Muscle of leg (tissue), 11 donors: ENCODE results near the gene BCL11B. TPM values are rescaled to one million over a fixed set of nuclear protein-coding genes. Genes with fewer than 3 reads are reported as not detected.

Experiments used
- DNase-seq: peaks from one replicate; pipeline ENCODE4 v3.0.0; 2013
- H3K27ac ChIP-seq: one replicate; pipeline ENCODE4 v1.5.1; 2013; ENCODE audit warnings: mild to moderate bottlenecking, low read length, control low read depth
- H3K27me3 ChIP-seq: one replicate; pipeline ENCODE4 v1.6.1; 2013; ENCODE audit warnings: low read length; ENCODE audit not compliant: control insufficient read depth, insufficient read depth
- H3K36me3 ChIP-seq: one replicate; pipeline ENCODE4 v1.6.1; 2013; ENCODE audit warnings: low read length; ENCODE audit not compliant: control insufficient read depth, insufficient read depth
- H3K4me1 ChIP-seq: one replicate; pipeline ENCODE4 v1.6.1; 2013; ENCODE audit warnings: low read length; ENCODE audit not compliant: control insufficient read depth, insufficient read depth
- H3K4me3 ChIP-seq: one replicate; pipeline ENCODE4 v1.5.1; 2013; ENCODE audit warnings: low read length, control low read depth
- H3K9me3 ChIP-seq: replicated peaks from 2 replicates; pipeline ENCODE4 v1.6.1; 2013; ENCODE audit warnings: low read depth, low read length; ENCODE audit not compliant: control insufficient read depth
- WGBS: methylation state at CpG from one replicate; pipeline ENCODE4 v1.1.5; 2013; ENCODE audit warnings: missing lambda C conversion rate; ENCODE audit not compliant: insufficient coverage; 5-methylcytosine and 5-hydroxymethylcytosine counted together
- polyA plus RNA-seq, 8 donors: library from polyadenylated mRNA; unstranded; fragments of 120-200 nt; gene quantifications; one replicate each; pipeline versions ENCODE4 v1.2.1 to v1.2.3, GENCODE V29; 2013; ENCODE audit warnings: inconsistent platforms in 1 of 8, low replicate concordance in 1 of 8; ENCODE audit not compliant: insufficient read length in 8 of 8, insufficient read depth in 1 of 8
- total RNA-seq: library from RNA; stranded (reverse); fragments of 120-200 nt; gene quantifications from one replicate; pipeline ENCODE4 v1.2.4, GENCODE V29; 2013

Gene BCL11B
- total and polyA plus RNA-seq, 9 donors, result 0.89 to 6.3 (median 1.4) TPM

DNA sequence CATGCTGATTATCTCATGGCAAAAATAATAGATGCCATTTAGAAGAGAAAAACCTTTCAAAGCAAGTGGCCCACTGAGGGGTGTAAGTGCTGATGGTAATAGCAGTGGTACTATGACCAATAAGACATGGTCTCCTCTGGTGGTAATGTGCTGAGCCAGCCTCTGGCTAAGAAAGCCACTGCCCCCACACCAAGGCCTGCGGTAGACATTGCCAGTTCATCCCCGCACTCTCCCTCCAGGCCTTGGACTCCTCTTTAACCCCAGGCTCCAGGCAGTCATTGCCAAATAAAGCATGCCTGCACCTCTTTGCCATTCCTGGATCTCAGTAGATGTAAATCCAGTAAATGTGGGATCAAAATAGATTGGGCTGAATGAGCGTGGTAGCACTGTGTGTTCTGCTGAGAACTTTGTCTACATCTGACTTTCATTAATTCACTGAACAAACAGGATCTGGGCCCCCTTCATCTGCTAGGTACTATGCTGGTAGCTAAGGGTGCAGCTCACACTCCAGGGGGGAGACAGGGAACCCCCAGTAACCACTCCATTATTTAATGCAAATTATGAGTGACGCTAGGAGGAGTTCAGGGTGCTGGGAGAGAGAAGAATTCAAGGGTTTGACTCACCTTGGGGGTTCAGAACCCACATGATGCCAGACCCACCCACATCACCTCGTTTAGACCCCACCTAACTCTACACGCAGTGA is 89.3 kb downstream of the BCL11B start:
- Histone ChIP-seq H3K36me3 (no peaks in the 10 kb centered on the region), H3K27me3 (peaks cover 8% of the 10 kb centered on the region), H3K4me3 (no peak overlapping the region), H3K27ac (no peak overlapping the region), H3K9me3 (no peaks in the 10 kb centered on the region), H3K4me1 (no peaks in the 10 kb centered on the region)
- no CpG with 5 or more reads among the region's 6 CpGs for WGBS
- no peak for DNase-seq

DNA sequence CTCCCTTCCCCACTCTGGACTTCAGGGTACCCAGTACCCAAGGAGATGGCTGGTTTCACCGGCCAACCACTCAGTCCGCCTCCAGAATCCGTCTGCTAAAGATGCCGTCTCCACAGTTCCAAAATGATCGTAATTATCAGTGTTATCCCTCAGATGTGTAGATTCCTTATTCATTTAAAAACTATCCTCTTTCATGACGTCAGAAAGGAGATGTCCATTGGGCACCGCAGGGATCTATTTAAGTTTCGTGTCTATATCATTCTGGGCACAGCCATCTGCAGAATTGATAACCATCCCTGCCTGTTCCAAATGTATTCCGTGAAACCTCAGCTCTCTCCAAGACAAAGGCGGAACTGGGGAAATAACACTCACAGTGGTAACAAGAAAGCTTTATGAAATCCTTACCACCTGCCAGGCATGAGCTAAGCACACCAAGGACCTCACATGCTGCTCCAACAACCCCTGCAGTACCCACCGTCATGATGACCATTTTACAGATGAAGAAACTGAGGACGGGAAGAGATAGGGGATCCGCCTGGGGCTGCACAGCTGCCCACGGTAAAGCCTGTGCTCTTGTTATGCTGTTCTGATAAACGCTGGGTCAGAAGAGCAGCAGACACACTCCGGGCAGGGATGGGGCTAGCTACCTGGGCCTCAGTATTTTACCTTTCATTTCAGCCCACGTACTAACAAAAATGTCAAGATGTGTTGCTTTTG is 90.0 kb downstream of the BCL11B start:
- DNase-seq, result no peak
- Histone ChIP-seq H3K9me3 (no peaks in the 10 kb centered on the region), H3K27me3 (peaks cover 1% of the 10 kb centered on the region), H3K27ac (no peak overlapping the region), H3K36me3 (no peaks in the 10 kb centered on the region), H3K4me1 (peaks cover 5% of the 10 kb centered on the region), H3K4me3 (no peak overlapping the region)
- 90% methylated on average over 12 of the region's 17 CpGs for WGBS

DNA sequence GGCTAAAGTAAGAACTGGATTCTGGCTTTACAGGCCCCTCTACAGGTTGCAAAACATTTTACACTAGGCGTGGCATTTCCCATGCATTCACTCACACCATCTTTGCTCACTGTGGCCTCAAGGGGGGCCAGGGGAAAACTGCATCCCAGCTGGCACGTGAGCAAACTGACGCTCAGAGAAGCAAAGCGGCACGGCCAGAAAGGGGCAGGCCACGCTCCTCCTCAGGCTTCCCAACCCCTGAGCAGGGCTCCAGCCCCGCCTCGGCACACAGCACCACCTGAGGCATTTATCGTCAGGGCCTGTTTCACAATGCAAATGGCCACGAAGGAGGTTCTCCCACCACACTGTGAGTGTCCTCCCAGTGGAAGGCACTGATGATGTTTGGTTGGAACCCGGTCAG is 90.8 kb downstream of the BCL11B start:
- no peaks in the 10 kb centered on the region for H3K36me3 ChIP-seq
- H3K9me3 ChIP-seq, result no peaks in the 10 kb centered on the region
- 78% methylated on average over 10 of the region's 11 CpGs for WGBS
- peaks cover 5% of the 10 kb centered on the region for H3K4me1 ChIP-seq
- no peak for DNase-seq
- no peak overlapping the region for H3K4me3 ChIP-seq
- no peaks in the 10 kb centered on the region for H3K27me3 ChIP-seq
- no peak overlapping the region for H3K27ac ChIP-seq

DNA sequence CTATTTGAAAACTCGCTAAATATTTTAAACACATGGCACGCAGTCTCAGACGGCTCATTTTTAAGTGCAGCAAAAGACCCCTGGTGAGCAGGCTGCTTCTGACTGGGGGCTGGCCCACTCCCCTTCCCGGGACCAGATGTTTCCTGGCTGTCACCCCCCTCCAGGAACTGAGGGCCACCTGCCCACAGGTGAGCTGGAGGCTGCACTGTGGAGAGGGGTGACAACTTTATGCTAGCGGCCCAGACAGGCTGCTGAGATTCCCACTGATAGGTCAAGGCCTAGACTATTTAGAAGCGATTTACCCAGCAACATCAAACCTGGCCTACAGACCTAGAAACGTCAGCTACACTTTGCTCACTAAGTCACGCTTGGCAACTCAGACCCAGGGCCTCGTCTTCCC is 92.1 kb downstream of the BCL11B start:
- Histone ChIP-seq H3K27me3 (no peaks in the 10 kb centered on the region), H3K4me3 (no peak overlapping the region), H3K27ac (no peak overlapping the region), H3K4me1 (peaks cover 5% of the 10 kb centered on the region), H3K9me3 (no peaks in the 10 kb centered on the region), H3K36me3 (no peaks in the 10 kb centered on the region)
- WGBS, result 64% methylated on average over 6 of the region's 9 CpGs
- no peak for DNase-seq

DNA sequence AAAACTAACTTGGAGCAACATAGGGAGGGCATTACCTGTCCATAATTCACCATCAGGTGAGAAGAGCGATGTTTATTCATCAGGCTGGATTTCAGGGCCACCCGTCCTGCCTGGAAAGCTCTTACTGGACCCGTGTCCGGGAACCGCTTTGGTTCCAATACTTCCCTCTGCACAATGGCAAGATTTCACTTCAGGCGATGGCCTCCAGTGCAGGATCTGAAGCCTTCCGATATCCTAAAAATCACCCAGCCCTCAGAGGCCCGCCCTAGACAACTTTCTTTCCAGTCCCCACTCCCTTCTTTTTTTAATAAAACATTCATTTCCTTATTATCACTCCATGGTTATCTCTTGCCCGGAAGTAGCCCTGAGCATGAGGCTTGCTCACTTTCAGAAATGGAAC is 92.5 kb downstream of the BCL11B start:
- DNase-seq, result no peak
- H3K27ac ChIP-seq, result no peak overlapping the region
- no peaks in the 10 kb centered on the region for H3K9me3 ChIP-seq
- WGBS, result 88% methylated on average over 9 of the region's 9 CpGs
- no peaks in the 10 kb centered on the region for H3K27me3 ChIP-seq
- H3K4me3 ChIP-seq, result no peak overlapping the region
- peaks cover 5% of the 10 kb centered on the region for H3K4me1 ChIP-seq
- H3K36me3 ChIP-seq, result no peaks in the 10 kb centered on the region

DNA sequence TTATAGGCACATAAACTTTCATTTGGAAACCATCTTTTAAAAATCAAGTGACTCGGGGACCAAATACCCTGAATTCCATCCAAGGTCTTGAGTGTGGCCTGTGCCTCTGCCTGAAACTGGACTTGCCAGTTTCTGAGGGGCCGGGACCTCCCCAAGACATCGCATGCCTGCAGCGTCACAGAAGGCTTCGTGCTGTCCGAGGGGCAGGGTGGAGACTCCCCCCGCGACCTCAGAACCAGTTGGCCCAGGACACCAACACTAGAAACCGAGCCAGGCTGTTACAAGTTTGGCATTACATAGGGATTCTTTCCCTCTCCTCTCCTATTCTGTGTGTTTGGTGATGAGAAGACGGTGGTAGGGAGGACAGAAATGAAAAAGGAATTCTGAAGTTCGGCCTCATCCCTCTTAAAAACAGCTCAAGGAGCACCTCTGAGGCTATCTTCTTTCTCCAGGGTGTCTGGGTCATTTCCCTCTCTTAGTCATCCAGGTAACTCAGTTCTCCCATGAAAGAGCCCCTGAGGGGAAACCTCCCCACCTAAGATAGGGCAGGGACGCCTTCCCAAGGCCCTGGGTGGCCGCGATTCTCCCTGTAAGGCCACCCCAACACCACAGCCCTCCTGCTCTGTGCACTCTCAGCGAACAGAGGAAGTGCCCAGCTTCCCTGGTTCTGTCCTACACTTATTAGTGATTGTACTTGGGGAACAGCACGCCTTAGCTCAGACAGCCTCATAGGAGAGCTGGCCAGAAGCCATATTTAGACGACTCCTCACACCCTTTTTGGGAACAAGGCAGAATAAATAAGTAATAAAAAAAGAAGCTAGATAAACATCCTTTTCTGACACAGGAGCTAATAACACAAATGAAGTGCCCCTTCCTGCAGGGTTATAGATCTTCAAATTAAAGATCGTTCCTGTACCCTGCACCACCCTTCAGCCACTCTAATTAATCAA is 93.8 kb downstream of the BCL11B start:
- Histone ChIP-seq H3K27me3 (no peaks in the 10 kb centered on the region), H3K4me1 (peaks cover 5% of the 10 kb centered on the region), H3K4me3 (no peak overlapping the region), H3K27ac (no peak overlapping the region), H3K36me3 (no peaks in the 10 kb centered on the region), H3K9me3 (no peaks in the 10 kb centered on the region)
- peak; percentile 39 for DNase-seq
- WGBS, result 66% methylated on average over 10 of the region's 18 CpGs

DNA sequence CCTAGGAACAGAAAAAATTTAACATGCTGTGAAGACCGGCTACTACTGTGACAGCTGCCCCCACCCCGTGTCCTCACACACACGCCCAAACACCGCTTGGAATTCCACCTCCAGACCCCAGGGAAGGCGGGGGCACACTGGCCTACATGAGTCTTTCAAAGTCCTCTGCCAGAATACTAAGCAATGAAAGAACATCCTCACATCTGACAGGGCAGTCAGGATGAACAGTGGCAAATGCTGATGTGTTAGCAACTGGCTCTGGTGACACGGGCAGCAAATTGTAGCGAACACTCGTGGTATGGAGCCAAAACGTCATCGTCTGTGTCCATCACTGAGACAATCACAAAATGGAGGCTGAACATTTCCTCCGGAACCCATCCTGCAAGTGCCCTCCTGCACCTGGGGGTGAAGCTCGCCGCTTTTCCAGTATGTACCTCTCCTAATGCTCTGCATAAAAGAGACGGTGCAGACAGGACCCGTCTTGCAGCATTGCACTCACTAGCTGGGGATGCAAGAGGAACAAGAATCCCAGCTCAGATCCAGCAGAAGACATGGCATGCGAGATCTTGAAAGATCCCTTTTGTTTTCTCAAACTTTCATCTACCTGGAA is 94.8 kb downstream of the BCL11B start:
- H3K9me3 ChIP-seq, result no peaks in the 10 kb centered on the region
- no peaks in the 10 kb centered on the region for H3K36me3 ChIP-seq
- H3K4me3 ChIP-seq, result no peak overlapping the region
- H3K27ac ChIP-seq, result no peak overlapping the region
- peaks cover 5% of the 10 kb centered on the region for H3K4me1 ChIP-seq
- DNase-seq, result no peak
- WGBS, result 75% methylated on average over 12 of the region's 16 CpGs
- no peaks in the 10 kb centered on the region for H3K27me3 ChIP-seq

DNA sequence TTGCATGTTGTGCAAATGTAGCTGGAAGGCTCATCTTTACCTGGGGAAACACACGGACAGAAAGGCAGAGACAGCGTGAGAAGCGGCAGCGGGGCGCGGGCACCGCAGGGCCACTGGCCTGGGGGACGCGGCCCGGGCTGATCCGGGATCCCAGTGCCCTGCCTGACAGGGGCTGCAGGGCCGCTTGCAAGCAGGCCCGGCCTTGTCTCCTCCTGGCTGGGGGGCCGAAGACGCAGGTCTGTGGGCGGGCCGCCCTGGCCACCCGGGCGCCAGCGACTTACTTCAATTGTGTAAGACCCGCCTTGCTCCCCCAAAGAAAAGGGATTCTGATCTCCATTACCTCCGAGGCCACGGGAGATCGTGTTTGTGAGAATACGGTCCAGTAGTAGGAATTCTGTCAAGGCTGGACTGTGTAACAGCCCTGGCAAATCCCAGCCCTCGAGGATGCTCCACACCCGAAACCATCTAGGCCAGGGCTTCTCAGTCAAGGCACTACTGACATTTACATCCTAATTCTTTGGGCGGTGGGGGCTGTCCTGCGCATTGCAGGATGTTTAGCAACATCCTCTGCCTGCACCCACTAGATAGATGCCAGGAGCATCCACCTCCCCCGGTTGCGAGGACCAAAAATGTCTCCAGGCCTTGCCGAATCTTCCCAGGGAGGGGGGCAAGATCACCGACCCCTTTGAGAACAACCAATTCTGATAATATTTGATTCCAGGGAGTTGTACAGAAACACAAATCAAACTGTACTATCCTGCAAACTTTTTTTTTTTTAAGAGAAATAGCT is 95.6 kb downstream of the BCL11B start:
- peaks cover 5% of the 10 kb centered on the region for H3K4me1 ChIP-seq
- DNase-seq, result no peak
- no peaks in the 10 kb centered on the region for H3K36me3 ChIP-seq
- no peak overlapping the region for H3K4me3 ChIP-seq
- 94% methylated on average over 29 of the region's 33 CpGs for WGBS
- no peak overlapping the region for H3K27ac ChIP-seq
- H3K27me3 ChIP-seq, result no peaks in the 10 kb centered on the region
- H3K9me3 ChIP-seq, result no peaks in the 10 kb centered on the region

DNA sequence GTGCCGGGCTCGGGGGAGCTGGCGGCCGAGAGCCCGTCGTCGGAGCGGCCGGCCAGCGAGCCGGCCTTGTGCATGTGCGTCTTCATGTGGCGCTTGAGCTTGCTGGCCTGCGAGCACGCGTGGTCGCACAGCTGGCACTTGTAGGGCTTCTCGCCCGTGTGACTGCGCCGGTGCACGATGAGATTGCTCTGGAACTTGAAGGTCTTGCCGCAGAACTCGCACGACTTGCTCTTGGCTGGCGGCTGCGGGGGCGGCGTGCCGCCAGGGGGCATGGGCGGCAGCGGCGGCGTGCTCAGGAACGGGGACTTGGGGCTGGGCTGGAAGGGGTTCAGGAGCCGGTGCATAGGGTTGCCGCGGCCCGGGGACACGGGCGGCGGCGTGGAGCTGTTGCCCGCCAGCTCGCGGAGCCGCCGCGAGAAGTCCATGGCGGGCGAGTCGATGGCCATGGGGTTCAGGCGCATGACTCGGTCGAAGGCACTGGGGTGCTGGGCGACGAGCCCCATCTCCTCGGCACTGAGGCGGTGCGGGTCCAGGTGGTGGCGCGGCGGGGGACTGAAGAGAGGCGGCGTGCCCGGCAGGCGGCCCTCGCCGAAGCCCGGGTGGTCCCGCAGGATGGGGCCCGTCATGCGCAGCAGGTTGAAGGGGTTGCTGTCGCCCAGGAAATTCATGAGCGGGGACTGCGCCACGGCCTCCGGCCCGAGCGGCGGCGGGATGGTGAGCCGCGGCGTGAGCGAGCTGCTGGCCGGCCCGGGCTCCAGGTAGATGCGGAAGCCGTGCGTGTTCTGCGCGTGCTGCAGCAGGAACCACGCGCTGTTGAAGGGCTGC is 96.5 kb downstream of the BCL11B start:
- no peak overlapping the region for H3K4me3 ChIP-seq
- DNase-seq, result no peak
- H3K27me3 ChIP-seq, result no peaks in the 10 kb centered on the region
- H3K4me1 ChIP-seq, result peaks cover 5% of the 10 kb centered on the region
- no peak overlapping the region for H3K27ac ChIP-seq
- no peaks in the 10 kb centered on the region for H3K36me3 ChIP-seq
- H3K9me3 ChIP-seq, result no peaks in the 10 kb centered on the region
- WGBS, result 96% methylated on average over 95 of the region's 95 CpGs
